HepG2 (cell line): Measurements from ENCODE around the gene CDCA4. TPM values are rescaled to one million over a fixed set of nuclear protein-coding genes. Genes with fewer than 3 reads are reported as not detected.

Experiments used
- ATAC-seq: fragments of 200-7000 bp; cut with Tn5 transposase; 3 replicates; pipeline ENCODE4 v1.9.1; 2020; ENCODE audit warnings: mild to moderate bottlenecking, moderate library complexity
- BruUV-seq: library from RNA; stranded (reverse); fragments of 400-500 nt; replicated peaks from 2 replicates; lab custom pipeline; 2021; lab: Mats Ljungman, UMichigan
- CTCF ChIA-PET: fragments of 300-600 bp; formaldehyde crosslinking; extraction: SDS; loops from one replicate; lab custom pipeline; 2021; ENCODE audit warnings: low total read pairs, inconsistent platforms, low intra/inter-chr PET ratio; lab: Yijun Ruan, JAX
- POLR2A ChIA-PET: fragments of 350-600 bp; sonication (Branson Sonifier 250); formaldehyde crosslinking; loops from one replicate; lab custom pipeline; 2020; ENCODE audit warnings: antibody characterized with exemption, inconsistent platforms; lab: Yijun Ruan, JAX
- DNase-seq: peaks from one replicate; pipeline ENCODE4 v3.0.0-alpha.2; 2015; ENCODE audit warnings: low spot score
- FAIRE-seq: peaks from 3 replicates; lab custom pipeline; 2011; peaks lifted over from hg19 to GRCh38; lab: Jason Lieb, UNC
- H2AFZ ChIP-seq: one replicate; pipeline ENCODE4 v1.6.1; 2011; ENCODE audit warnings: low read length, inconsistent platforms
- H3K27ac ChIP-seq: fragments of 300-600 bp; 3 replicates; pipeline ENCODE4 v1.8.0; 2011; ENCODE audit warnings: mixed run types, mild to moderate bottlenecking, mixed read lengths, low read length, inconsistent platforms; ENCODE audit not compliant: insufficient read depth; ENCODE audit errors: extremely low read length
- H3K27me3 ChIP-seq, 2 experiments: fragments of 200-600 bp in 1 of 2; 2 replicates in 1 of 2; 3 replicates in 1 of 2; pipeline versions ENCODE4 v1.6.0 to v1.8.0; 2011; ENCODE audit warnings: low read length in 2 of 2, mild to moderate bottlenecking in 2 of 2, moderate library complexity in 2 of 2, inconsistent platforms in 1 of 2; ENCODE audit not compliant: insufficient read depth in 2 of 2, control insufficient read depth in 1 of 2
- H3K36me3 ChIP-seq, 2 experiments: fragments of 200-600 bp in 1 of 2; replicated peaks in 1 of 2; 2 replicates in 1 of 2; 3 replicates in 1 of 2; pipeline versions ENCODE4 v1.5.1 to v1.8.0; 2011; ENCODE audit warnings: low read length in 2 of 2, inconsistent platforms in 1 of 2; ENCODE audit not compliant: insufficient read depth in 2 of 2, control insufficient read depth in 1 of 2
- H3K4me1 ChIP-seq: 2 replicates; pipeline ENCODE4 v1.5.1; 2012; ENCODE audit warnings: low read length, inconsistent platforms; ENCODE audit not compliant: insufficient read depth
- H3K4me2 ChIP-seq: 2 replicates; pipeline ENCODE4 v1.6.0; 2011; ENCODE audit warnings: low read depth, low read length, inconsistent platforms
- H3K4me3 ChIP-seq, 3 experiments: fragments of 200-600 bp in 1 of 3; sonication (generic), shearing (Covaris generic) in 1 of 3; replicated peaks in 1 of 3; 2 replicates each; pipeline ENCODE4 v1.5.1; 2011 to 2016; ENCODE audit warnings: low read length in 3 of 3, inconsistent platforms in 2 of 3, low read depth in 2 of 3, mild to moderate bottlenecking in 2 of 3, control low read depth in 1 of 3, mixed read lengths in 1 of 3; ENCODE audit not compliant: insufficient read depth in 1 of 3
- H3K79me2 ChIP-seq: one replicate; pipeline ENCODE4 v1.6.1; 2011; ENCODE audit warnings: low read length, inconsistent platforms; ENCODE audit not compliant: insufficient read depth
- H3K9ac ChIP-seq: 2 replicates; pipeline ENCODE4 v1.6.0; 2011; ENCODE audit warnings: mild to moderate bottlenecking, low read depth, low read length, inconsistent platforms; ENCODE audit not compliant: insufficient read depth
- H3K9me3 ChIP-seq: 2 replicates; pipeline ENCODE4 v1.5.1; 2012; ENCODE audit warnings: mild to moderate bottlenecking, low read length
- H4K20me1 ChIP-seq: 2 replicates; pipeline ENCODE4 v1.6.0; 2011; ENCODE audit warnings: inconsistent platforms, mild to moderate bottlenecking, low read length, moderate library complexity; ENCODE audit not compliant: insufficient read depth
- AKAP8 ChIP-seq: sonication (generic); formaldehyde crosslinking; IDR thresholded peaks from 2 replicates; pipeline ENCODE4 v1.5.1; 2020; ENCODE audit warnings: mild to moderate bottlenecking, missing genetic modification reagents
- NFE2L1 ChIP-seq: sonication (generic); formaldehyde crosslinking; IDR thresholded peaks from 2 replicates; pipeline ENCODE4 v1.4.0; 2020; ENCODE audit warnings: missing genetic modification reagents, mild to moderate bottlenecking, borderline replicate concordance
- SRF ChIP-seq: IDR thresholded peaks from 2 replicates; pipeline ENCODE4 v1.6.1; 2011; ENCODE audit warnings: mild to moderate bottlenecking, low read depth, low read length, moderate library complexity
- STAT6 ChIP-seq: sonication (generic); formaldehyde crosslinking; IDR thresholded peaks from 2 replicates; pipeline ENCODE4 v1.4.0; 2020; ENCODE audit warnings: missing genetic modification reagents, mild to moderate bottlenecking, borderline replicate concordance
- ZHX2 ChIP-seq, 2 experiments: sonication (generic) in 1 of 2; formaldehyde crosslinking in 1 of 2; IDR thresholded peaks; 2 replicates each; pipeline versions ENCODE4 v1.6.1 to v1.9.0; 2014 to 2022; ENCODE audit warnings: antibody characterized with exemption in 1 of 2, borderline replicate concordance in 1 of 2, inconsistent platforms in 1 of 2, low read depth in 1 of 2, missing genetic modification reagents in 1 of 2
- WGBS: methylation state at CpG from one replicate; pipeline ENCODE4 v1.1.6; 2017; ENCODE audit warnings: low lambda C conversion rate; 5-methylcytosine and 5-hydroxymethylcytosine counted together
- in situ Hi-C: cut with HindIII; loops from 2 replicates; pipeline ENCODE4 v1.10.0; 2017; ENCODE audit warnings: low pct_unique_long_range_greater_than_20kb; ENCODE audit not compliant: extremely low pct_ligation_motif_present
- intact Hi-C: fragments of 100-400 bp; cut with micrococcal nuclease; formaldehyde crosslinking; loops from one replicate; pipeline ENCODE4 v1.10.0; 2022; ENCODE audit not compliant: unreplicated experiment
- polyA plus RNA-seq, 8 experiments: library from polyadenylated mRNA; depleted of rRNA in 3 of 8; stranded (reverse) in 7 of 8; unstranded in 1 of 8; fragments of >200 nt; fragmentation: Illumina TruSeq in 4 of 8; extraction: Trizol in 4 of 8; gene quantifications; 2 replicates each; pipeline versions ENCODE4 v1.2.1 to v1.2.3, GENCODE V29; 2011 to 2016; ENCODE audit warnings: low read depth in 4 of 8, missing spikeins in 1 of 8, mixed read lengths in 1 of 8; ENCODE audit not compliant: insufficient read depth in 1 of 8
- total RNA-seq, 5 experiments: library from RNA; depleted of rRNA; stranded (reverse); fragments of >200 nt; fragmentation: Illumina TruSeq; extraction: Trizol; gene quantifications; 2 replicates each; pipeline ENCODE4 v1.2.3, GENCODE V29; 2016; ENCODE audit warnings: low read depth in 1 of 5

CDCA4 gene
- total and polyA plus RNA-seq, 2 of the 13 experiments (the other 11 are each of a cell fraction or from before 2014, with no cell fraction given): 19.7 to 43.1 TPM

- H2AFZ ChIP-seq: no peak overlapping the region
- no peak overlapping the region for H3K4me3 ChIP-seq
- H3K4me2 ChIP-seq: no peak overlapping the region
- no TSS peak for BruUV-seq
- H3K79me2 ChIP-seq: peaks cover 44% of the 10 kb centered on the region
- FAIRE-seq (no peak), ATAC-seq (no peak), DNase-seq (no peak)
- no peaks in the 10 kb centered on the region for H3K9me3 ChIP-seq
- peaks cover 14 to 33% of the 10 kb centered on the region in 2 experiments; a peak in 4 of 5 replicates for H3K36me3 ChIP-seq
- POLR2A ChIA-PET: no interaction called here
- peaks cover 19% of the 10 kb centered on the region for H4K20me1 ChIP-seq
- CTCF ChIA-PET: no interaction called here
- no peak overlapping the region for H3K27ac ChIP-seq
- TF ChIP-seq SRF (no peak), NFE2L1 (CRISPR knock-in tag) (no peak), STAT6 (CRISPR knock-in tag) (no peak), ZHX2 (IDR thresholded peaks at IDR 0.05; ENCODE audit: low read depth) (no peak), ZHX2 (CRISPR knock-in tag; IDR thresholded peaks at IDR 0.05; ENCODE audit: borderline replicate concordance) (no peak), AKAP8 (CRISPR knock-in tag) (no peak)
- no peak overlapping the region for H3K9ac ChIP-seq
- intact Hi-C loops: no loop called here
- no peaks in the 10 kb centered on the region for H3K27me3 ChIP-seq
- H3K4me1 ChIP-seq: peaks cover 22% of the 10 kb centered on the region
- in situ Hi-C loops: no loop called here
- WGBS: 96% methylated on average over 10 of the region's 17 CpGs
Measured at GRCh38 chr14:105010891-105011291, 10.0 kb downstream of the CDCA4 start.
